CD4-positive, alpha-beta T cell treated with Interleukin-15 for 1 hour (primary cell): ENCODE data around the gene FOXA3.

ENCODE experiments used
- DNase-seq: peaks from one replicate; pipeline ENCODE4 v3.0.0-alpha.2; 2020

Gene FOXA3

DNA sequence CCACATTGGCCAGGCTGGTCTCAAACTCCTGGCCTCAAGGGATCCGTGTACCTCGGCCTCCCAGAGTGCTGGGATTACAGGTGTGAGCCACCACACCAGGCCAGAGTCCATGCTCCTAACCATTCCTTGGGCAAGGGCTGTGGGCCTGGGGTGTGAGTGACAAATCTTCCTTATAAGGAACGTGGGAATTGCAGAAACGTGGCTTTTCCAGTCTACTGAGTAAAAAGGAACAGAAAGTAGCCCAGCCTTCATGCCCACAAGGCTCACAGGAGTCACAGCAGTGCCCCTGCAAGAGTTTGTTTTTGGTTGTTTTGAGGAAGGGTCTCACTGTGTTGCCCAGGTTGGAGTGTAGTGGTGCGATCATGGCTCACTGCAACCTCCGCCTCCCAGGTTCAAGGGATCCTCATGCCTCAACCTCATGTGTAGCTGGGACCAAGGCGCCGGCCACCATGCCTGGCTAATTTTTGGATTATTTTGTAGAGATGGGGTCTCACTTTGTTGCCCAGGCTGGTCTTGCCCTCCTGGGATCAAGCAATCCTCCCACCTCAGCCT, 33.2 kb downstream of the FOXA3 start:
- DNase-seq: no peak

DNA sequence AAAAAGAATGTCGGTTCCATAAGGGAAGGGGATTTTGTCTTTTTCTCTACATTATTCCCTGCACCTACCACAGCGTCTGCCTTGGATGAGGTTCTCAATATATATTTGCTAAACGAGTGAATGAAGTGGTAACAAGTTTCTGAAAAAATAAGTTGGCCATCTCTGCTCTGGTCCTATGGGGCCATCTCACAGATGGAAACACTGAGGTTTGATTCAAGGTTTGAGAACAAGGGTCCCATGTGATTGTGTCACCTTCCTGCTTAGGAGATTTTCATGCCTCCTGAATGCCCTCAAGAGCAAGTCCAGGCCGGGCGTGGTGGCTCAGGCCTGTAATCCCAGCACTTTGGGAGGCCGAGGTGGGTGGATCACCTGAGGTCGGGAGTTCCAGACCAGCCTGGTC, 35.1 kb downstream of the FOXA3 start:
- no peak for DNase-seq

DNA sequence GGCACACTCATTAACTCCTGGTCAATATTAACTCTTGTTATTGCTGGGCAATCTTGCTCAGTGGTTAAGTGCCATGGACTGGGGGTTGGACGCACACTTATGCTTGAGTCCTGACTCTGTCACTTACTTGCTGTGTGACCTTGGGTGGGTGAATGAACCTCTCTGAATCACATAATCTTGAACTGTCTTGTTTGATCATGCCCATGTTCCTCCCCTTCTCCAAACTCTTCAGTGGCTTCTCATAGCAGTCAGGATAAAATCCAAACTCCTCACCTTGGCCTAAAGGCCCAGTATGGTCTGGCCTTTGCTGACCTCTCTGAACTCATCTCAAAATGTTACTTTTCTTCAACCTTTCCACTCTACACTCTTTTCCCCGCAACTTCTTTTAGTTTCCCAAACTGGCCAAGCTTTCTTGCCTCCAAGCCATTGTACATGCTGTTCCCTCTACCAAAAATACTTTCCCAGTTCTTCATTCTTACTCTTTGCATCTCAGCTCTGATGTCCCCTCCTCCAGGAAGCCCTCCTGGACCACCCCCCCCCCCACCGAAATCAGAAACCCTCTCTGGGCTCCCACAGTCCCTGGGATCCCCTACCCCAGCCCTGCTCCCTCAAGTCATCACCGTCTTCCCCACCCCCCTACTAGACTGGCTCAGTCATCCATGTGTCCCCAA, 35.9 kb downstream of the FOXA3 start:
- DNase-seq: no peak

DNA sequence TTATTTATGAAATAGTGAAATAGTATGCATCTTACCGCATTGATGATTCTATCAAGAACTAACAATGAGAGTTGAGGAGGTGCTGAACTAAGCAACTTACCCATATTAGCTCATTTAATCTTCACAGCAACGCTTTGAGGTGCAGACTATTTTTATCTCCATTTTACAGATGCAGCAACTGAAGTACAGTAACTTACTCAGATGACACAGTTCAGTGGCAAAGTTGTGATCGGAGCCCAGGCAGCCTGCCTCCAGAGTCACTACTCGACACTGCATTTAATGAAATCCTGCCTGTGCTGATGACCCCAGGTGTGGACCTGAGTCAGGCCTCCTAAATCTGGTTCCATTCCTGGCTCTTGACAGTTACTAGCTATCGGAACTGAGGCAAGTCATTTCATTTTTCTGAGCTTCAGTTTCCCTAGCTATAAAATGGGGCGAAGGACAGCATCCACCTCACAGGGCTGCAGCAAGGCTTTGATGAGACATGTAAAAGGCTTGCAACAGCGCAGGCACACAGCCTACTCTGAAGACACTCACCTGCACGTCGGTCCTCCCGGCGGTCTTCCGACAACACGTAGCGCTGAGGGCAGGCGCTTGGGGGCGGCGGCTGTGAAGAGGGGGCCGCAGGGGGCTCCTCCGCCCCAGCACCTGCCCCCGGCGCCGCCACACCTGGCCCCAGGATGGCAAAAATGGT, 36.8 kb downstream of the FOXA3 start:
- DNase-seq: no peak

DNA sequence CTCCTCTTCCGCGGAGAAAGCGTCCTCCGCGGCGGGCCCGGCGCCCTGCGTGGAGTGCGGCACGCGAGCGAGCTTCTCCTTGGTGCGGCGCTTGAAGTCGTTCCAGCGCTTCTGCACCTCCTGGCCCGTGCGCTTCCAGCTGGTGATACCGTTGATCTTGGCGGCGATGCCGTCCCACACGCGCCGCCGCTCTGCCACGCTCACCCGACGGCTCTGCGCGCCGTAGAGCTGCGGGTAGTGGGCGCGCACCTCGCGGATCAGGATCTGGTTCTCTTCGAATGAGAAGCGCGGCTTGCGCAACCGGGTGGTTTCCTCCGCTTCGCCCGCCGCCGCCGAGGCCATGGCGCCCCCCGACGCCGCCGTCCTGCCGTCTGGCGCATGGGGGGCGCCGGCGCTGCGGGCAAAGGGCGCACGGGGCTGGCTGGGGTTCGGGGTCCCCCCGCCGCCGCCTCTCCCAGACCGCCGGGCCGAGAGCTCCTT, 37.3 kb downstream of the FOXA3 start:
- DNase-seq: peak; percentile 42

DNA sequence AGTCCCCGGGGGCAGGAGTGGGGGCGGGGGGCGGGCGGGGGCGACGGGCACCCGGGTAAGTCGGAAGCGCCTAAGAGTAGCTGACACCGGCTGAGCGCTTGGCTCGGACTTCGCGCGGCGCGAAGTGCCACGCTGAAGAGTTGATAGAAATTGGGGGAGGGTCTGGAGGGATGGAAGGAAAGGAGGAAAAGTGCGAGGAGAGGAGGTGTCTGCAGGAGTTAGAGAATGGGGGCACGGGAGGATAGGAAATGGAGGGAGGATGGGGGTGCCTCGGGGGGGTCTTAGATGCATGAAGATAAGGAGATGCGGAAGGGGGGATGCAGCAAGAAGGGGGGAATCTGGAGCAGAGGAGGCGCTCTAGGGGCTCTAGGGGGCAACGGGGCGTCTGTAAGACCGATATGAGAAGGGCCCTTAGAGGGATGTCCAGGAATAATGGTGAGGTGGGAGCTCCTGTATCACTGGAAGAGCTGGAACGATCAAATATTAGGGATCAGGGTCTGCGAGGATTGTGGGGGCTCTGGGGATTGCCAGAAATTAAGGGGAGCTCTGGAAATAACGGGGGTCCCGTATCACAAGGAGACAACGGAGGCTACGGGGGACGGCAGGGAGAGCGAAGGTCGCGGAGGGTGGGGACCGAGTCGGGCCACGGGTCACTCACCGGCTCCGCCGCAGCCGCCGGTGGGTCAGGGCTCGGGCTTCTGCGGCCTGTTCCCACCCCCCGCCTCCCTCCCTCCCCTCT, 38.0 kb downstream of the FOXA3 start, which contains the start of gene MYPOP:
Gene MYPOP, minus strand, starts transcription at position 702 of the 739 bp plus-strand sequence. CDS start 840 bp downstream, outside the sequence.
- no peak for DNase-seq

DNA sequence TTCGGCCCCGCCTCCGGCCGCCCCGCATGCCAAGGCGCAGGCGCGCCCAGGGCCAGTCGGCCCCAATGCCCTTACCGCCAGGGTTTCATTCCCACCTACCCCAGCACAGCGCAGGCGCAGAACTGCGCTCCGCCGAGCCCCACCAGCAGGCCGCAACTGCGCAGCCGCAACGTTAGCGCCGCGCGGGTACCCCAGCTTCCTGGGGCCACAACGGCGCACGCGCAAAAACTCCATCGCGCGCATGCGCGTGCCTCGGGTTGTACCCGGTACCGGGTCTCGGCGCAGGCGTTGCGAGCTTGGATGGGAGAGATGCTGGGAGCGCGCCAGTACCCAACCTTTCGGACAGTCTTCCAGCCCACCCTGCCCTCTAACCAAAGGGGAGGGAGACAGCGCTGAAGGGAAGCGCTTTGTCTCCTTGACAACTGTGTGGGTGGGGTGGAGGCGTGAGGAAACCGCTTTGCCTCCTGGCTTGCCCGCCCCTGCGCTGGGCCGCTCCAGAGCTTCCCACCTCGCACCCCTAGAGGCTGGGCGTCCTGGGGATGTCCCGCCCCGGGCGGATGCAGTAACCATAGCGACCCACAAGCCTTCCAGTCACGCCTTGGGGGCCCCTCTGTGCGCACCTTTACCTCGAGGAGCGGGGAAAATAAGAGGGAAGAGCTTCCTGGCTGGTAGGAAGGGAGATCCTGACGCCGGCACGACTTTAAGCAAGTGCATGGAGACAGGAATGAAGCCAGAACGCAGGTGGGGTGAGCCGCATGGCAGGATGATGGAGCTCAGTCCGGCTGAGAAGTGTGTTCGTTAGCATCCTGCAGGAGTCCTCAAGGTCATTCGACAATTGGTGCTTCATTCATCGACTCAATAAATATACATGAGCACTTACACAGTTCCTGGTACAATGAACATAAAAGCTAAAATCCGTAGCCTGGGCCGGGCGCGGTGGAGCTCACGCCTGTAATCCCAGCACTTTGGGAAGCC, 38.8 kb downstream of the FOXA3 start:
- DNase-seq: peak; percentile 99

DNA sequence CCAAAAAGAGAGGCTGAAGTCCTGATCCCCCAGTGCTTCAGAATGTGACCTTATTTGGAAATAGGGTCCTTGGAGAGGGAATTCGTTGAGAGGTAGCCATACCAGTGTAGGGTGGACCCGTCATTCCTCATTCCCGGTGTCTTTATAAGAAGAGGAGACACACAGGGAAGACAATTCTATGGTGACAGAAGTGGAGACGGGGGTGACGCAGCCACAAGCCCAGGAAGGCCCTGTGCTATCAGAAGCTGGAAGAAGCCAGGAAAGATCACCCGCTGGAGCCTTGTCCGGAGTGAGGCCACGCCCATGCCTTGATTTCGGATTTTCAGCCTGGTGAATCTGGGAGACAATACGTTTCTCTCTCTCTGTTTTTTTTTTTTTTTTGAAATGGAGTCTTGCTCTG, 40.9 kb downstream of the FOXA3 start:
- no peak for DNase-seq

DNA sequence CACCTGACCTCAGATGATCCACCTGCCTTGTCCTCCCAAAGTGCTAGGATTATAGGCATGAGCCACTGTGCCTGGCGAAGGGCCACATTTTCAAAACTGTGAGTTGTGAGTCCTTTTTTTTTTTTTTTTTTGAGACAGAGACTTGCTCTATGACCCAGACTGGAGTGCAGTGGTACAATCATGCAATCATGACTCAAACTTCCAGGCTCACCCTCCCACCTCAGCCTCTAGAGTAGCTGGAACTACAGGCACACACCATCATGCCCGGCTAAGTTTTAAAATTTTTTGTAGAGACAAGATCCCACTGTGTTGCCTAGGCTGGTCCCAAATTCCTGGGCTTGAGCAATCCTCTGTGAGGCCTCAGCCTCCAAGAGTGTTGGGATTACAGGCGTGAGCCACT, 42.1 kb downstream of the FOXA3 start:
- no peak for DNase-seq

DNA sequence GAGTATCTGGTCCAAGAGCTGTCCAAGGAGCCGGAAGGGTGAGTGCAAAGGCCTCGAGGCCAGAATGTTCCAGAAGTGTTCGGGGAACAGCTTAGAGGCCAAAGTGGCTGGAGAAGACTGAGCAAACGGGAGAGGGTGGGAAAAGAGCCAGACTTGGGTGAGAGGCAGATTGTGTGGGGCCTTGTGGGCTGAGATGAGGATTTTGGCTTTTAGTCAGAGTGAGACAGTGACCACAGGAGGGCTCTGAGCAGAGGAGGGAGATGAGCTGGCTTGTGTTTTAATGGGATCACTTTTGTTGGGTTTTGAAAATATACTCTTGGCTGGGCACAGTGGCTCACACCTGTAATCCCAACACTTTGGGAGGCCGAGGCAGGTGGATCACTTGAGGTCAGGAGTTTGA, 44.8 kb downstream of the FOXA3 start:
- DNase-seq: no peak

DNA sequence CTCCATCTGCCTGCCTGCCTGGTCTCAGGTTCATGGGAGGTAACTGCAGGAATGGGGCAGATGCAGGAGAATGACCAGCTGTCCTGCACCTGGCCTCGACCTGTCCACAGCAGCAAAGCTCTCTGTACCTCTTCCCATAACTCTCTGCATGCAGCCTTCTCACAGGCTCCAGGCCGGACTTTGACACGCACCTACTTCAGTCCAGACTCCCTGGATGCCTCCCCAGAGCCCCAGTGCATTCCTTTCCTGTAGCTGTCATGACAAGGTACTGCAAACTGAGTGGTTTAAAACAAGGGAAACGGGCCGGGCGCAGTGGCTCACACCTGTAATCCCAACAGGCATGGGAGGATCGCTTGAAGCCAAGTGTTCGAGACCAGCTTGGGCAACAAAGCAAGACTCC, 47.2 kb downstream of the FOXA3 start:
- DNase-seq: no peak

DNA sequence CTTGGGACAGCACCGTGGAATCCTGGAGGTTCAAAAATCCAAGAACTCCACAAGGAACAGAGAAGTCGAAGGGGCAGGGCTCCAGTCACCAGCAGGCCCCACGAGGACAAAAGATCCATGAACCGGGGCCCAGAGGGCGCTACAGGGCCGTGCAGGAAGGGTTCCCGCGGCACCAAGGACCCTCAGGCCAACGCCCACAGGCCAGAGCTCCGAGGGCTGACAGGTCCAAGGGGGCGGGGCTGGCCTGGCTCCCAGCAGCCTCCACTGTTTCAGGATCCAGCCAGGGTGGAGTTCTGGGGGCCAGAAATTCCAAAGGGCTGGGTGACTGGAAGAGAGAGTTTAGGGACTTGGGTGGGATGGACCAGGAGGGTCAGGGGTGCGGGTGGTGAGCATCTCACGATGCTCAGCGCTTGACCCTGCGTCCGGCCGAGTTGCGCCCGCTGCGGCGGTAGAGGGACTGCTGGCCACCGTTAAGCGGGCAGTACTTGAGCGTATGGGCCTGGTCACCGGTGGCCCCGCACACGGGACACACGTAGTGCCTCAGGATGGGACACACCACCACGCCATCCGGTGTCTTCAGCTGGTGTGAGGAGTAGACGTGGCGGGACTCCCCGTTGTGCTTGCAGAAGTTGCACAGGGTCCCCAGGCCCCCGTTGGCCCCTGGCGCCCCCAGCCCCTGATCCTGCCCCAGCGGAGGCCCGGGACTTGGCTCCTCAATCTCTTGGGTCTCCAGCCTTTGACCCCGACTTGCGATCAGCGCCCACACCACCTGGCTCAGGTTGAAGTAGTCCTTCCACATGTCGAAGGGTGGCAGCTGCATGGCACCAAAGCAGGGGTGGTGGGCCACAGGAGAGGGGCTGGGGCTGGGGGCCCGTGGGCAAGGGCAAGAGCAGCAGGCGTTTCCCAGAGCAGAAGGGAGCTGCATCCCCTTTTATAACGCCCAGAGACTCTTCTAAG, 50.0 kb downstream of the FOXA3 start, which contains the start of gene NANOS2:
Gene NANOS2, minus strand, starts transcription at position 905 of the 957 bp plus-strand sequence. Its CDS starts 85 bp downstream, at position 820.
- no peak for DNase-seq

DNA sequence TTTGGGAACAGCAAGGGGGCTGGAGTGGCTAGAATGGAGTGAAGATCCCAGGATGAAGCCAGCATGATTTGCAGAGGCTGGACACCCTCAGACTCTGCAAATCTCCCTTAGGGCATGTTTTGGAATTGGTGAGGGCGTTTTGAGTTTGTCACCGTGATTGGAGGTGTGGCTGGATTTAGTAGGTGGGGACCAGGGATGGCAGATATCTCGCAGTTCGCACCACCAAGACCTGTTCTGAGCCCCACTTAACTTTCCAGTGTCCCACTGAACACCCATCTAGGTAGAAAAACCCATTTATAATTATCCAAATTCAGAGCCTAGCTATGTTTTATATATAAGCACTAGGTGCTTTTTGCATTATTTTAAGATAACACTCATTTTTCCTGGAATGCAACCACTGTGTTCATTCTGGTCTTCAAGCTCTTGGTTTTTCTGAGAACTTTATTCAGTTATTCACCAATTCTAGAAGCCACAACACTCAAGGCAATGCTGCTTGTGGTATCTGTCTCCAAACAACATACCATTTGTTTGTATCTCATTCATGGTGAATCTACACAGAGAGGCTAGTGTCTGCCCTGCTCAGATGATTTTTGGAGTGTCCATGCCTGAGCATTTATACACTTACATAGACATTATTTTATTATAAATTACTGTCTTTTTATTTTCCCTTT, 53.4 kb downstream of the FOXA3 start:
- no peak for DNase-seq

DNA sequence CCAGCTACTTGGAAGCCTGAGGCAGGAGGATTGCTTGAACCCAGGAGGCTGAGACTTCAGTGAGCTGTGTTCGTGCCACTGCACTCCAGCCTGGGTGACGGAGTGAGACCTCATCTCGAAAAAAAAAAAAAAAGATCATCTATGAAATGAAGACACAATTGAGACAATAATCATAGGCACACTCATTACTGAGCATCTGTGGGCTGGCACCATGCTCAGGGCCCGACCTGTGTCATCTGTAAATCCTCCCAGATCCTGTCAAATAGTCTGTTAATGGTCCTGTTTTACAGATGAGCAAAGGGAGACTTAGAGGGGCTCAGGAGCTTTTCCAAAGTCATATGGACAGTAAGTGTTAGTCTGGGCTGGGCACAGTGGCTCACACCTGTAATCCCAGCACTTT, 54.6 kb downstream of the FOXA3 start:
- DNase-seq: no peak

DNA sequence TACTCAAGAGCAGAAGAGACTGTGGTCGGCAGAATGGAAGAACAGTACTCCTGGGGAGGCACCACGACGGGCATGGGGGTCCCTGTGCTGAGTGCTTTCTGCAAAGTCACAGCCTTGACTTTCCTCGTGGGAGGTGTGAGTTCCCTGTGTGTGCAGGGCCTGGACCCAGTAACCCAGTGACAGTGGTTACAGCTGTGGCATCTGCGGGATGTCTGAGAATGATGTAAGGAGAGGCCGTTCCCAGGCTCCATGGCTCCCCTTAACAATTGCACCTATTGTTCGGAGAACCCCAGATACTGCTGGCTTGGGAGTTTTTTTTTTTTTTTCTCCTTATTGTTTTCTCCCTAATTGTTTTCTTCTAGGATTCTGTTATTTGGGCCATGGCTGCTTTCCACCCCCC, 55.6 kb downstream of the FOXA3 start:
- no peak for DNase-seq

DNA sequence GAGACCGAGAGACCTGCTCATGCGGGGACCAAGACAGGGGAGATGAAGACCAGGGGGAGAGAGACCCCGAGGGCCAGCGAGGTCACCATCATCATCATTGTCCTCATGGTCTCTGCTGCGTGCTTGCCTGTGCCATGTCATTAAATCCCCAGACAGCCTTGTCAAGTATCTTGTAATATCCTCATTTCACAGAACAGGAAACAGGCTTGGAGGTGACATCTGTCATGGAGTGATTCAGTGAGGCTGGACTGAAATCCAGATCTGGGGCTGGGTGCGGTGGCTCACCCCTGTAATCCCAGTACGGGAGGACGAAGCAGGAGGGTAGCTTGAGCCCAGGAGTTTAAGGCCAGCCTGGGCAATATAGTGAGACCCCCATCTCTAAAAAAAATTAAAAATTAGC, 56.3 kb downstream of the FOXA3 start:
- DNase-seq: no peak

DNA sequence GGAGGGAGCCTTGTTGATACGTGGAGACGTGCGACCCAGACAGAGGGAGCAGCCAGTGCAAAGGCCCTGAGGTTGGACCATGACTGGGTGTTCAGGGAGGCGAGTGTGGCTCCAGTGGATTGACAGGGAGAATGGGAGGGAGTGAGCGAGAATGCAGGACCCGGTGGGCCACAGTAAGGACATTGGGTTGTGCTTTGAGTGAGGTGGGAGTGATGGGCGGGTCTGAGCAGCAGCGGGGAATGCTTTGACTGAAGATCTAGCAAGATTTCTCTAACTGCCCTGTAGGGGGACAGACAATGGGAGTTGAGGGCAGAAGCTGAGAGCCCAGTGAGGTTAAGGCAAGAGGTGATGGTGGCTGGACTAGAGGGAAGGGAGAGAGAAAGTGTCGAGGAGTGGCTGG, 58.2 kb downstream of the FOXA3 start:
- DNase-seq: no peak
